HS-27A (cell line): Measurements from ENCODE around the gene NTM.

Experiments
- DNase-seq: peaks from one replicate; pipeline ENCODE4 v3.0.0-alpha.2; 2012; ENCODE audit warnings: low read depth, missing footprints

NTM gene

DNA sequence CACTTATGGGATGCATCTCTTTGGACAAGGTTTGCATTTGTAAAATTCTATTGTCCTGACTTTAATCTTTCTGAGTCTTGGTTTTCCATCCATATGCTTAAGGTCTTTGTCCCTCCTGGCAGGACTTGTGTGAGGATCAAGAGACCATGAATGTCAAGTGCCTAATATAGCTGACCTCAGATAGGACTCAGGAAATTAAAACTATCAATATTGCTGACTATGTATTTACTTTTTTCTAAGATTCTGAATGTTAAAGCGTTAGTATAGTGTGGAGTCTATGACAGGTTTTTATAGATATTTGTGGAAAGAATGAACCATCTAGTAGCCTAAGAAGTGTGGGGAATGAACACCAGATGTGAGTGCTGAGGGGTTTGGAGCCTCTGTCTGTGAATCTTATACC, 637.8 kb downstream of the NTM start:
- DNase-seq, result no peak

DNA sequence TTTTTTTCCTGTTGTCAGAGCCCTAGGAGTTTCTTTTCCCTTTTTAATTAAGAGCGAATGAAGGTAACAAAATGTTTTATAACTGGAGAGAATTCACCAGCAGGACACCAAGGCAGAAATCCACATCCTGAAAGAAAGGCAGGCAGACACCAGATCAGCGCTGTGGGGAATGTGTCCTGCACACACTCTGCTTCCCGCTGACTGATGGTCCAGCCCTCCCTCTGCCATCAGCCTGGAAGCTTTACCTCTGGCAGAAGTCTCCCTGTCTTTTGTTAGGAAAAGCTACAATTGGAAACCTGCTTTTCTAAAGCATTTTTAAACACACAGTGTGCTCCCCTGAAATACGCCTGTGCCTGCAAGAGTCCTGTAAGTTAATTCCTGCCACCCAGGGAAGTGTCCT, 638.5 kb downstream of the NTM start:
- DNase-seq, result no peak

GRCh38 chr11:132020001-132020400, 649.6 kb downstream of the NTM start:
- no peak for DNase-seq

DNA sequence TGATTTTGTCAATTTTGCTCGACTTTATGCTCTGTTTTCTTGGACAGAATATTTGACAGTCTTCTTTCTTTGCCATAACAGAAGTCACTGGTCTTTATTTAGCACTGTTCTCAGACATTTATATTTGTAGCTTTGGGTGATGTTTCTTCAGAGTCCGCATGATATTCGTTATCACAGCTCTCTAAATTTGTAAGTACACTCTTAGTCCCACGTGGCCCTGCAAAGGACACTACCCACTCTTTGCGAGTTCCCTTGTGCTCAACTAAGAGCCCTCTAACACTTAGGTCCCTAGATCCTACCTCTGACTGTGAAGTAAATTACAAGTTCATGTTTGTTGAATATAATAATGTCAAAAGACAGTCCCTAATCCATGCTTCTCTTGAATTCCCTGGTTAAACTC, 651.9 kb downstream of the NTM start:
- no peak for DNase-seq

DNA sequence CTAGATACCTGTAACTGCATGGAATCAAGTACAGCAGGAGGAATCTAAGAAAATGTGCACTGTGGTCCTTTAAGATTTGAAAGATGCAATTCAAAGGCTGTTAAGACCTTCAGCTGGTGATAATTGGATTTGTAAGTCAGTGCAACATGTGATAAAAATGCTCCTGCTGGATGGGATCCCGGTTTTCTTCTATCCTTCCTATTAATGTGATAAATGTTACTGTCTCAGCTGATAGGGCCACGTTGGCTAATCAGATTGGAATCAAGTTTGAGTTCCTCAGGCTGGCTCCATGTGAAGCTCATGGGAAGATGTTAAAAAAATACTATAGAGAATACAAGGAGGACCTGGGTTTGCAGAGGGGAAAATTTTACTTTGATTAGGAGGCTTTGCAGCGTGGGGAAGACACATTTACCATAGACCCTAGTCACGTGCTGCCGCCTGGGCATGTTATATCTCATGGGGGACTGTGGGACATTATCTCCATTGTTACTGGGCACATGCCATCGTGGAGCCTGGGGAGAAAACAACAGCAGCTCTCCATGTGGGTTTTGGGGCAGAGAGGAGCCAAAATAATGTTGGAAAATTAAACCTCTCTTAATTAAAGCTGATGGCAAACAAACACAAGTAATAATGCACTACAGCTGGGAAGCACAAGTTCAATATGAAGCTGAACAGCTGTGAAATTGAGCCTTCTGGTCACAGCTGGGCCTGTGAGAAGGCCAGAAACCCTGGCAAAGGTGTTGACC, 652.5 kb downstream of the NTM start:
- DNase-seq, result no peak

GRCh38 chr11:132024587-132025295, 654.3 kb downstream of the NTM start:
- DNase-seq, result peak; percentile 58

GRCh38 chr11:132026746-132027145, 656.3 kb downstream of the NTM start:
- no peak for DNase-seq

GRCh38 chr11:132028380-132029240, 658.2 kb downstream of the NTM start:
- no peak for DNase-seq

DNA sequence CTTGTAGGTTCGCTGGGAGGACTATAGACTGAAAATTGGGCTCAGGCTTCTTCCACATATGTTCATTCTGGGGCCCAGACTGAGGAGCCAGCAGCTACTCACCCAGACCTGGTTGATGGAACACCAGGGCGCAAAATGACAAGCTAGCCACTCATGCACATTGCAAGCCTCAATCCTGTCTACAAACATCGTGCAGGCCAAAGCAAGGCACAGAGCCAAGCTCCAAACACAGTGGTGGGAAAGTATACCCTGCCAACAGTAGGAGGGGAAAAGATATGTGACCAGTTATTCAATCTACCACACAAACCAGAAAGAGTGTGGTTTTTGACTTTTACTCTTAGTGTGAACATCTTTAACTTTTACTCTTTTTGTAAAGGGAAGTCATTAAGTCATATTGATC, 660.5 kb downstream of the NTM start:
- no peak for DNase-seq

GRCh38 chr11:132032555-132032954, 662.1 kb downstream of the NTM start:
- no peak for DNase-seq

DNA sequence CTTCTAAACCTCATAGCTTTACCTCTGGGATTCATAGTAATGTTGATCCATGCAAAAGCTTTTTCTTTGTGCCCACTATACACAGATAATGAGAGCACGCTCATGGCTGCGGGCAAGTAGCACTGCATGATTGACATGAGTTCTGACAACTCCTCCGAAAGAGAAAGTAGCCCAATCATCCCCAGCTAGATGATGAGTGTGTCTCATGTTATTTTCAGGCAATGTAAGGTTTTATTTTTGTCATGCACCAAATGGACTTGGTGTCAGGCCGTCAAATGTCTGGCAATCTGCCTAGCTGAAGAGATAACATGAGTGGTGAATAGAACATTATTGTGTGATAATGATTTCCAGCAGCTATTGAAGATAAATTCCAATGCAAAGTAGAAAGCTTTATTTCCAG, 662.6 kb downstream of the NTM start:
- no peak for DNase-seq

DNA sequence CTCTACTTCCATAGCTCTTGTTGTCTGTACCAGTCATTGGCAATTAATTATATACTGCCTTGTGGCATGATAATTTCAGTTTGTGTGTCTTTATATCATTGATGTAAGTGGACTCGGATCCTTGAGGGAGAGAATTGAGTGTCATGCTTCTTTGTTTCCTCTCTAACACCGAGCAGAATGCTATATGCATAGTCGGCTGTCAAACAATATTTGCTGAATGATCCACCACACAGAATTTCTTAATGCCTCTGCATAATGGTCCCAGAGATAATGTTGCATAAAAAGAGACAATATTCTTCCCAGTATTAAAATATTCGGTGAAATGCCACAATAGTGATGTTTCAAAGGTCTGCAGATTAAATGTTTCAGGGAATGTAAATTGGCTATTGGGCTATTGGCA, 664.8 kb downstream of the NTM start:
- no peak for DNase-seq

GRCh38 chr11:132035766-132036165, 665.4 kb downstream of the NTM start:
- no peak for DNase-seq

DNA sequence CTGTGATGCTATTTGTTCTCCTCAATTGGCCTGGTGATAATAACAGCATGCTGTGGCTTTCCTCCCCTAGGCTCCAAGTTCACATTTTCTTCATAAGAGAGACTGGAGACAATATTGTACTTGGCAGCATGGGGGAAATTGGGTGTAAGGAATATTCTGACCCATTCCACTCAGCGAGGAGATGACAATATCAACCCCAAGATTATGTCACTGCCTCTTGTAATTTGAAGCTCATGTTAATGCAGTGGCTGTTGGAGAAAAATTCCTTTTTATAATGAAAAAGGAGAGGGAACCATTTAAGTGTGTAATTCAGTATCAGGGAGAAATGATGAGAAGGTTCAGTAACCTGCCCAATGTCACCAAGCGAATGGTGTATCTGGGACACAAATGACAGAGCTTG, 665.8 kb downstream of the NTM start:
- no peak for DNase-seq

GRCh38 chr11:132036746-132037466, 666.5 kb downstream of the NTM start:
- no peak for DNase-seq

DNA sequence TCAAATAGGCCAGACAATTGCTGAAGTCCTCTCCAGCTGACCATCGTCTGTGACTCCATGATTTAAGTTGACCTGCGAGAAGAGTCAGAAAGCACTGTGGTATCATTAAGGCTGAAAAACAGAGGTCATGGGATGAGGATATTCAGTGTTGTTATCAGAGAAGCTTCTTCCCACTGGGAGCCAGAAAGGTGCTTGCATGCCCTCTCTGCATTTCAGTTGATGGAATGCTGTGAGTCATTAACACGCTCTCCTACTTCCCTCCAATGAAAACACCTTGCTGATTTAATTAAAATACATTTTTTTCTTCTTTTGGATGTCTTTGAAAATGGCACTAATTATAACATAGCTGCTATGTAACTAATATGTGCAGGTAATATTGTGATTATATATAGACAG, 667.0 kb downstream of the NTM start:
- DNase-seq, result no peak

DNA sequence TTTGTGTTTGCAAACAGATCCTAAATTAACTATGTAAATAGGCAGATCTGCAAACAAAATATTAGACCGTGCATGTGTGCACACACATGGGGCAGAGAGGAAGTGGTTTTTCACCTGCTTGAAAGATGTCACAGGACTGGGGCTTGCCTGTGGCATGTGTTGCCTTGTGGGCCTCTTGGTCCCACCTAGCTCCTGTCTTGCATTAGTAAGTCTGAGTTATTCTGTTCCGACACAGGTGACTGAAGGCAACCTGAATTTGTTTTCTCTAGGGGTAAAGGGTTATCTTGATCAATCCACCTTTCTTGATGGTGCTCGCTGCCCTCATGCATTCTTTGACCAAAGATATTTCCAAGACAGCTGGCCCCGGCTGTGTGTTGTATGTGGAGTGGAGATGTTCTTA, 667.5 kb downstream of the NTM start:
- DNase-seq, result no peak

GRCh38 chr11:132039521-132039920, 669.1 kb downstream of the NTM start:
- no peak for DNase-seq

GRCh38 chr11:132042296-132042695, 671.9 kb downstream of the NTM start:
- DNase-seq, result no peak

- DNase-seq, result no peak
Observed at GRCh38 chr11:132043714-132044113, 673.3 kb downstream of the NTM start.

- DNase-seq, result no peak
Observed at GRCh38 chr11:132045107-132045506, 674.7 kb downstream of the NTM start.

DNA sequence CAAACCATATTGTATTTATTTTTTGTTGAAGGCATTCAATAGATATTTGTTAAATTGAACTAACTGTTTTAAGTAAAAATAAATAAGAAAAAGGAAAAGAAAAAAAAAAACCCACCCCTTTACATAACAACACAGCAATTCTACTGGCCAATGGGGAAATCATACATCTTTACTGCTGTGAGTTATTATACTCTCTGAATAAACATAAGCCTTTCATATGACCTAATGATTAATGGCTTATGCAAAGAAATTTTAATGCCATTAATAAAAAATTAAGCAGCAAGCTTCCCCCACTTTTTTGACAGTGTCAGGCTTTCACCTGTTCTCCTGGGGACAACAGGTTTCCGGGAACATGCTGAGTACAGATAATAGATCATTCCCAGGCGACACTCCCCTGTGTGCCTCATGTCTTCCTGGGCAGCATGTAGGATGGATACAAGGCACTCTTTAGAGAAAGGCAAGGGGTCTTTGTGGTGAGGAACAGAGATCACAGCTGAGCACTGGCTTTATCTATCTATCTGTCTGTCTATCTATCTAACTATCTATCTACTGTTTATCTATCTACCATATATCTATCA, 676.0 kb downstream of the NTM start:
- no peak for DNase-seq
